K562 (cell line): ENCODE measurements around the gene ORAI1. TPM values are rescaled to one million over a fixed set of nuclear protein-coding genes. Genes with fewer than 3 reads are reported as not detected.
A peak's percentile ranks its signal among the peaks of the same experiment; 100 is the strongest.

Source experiments
- BRF1 ChIP-seq: IDR thresholded peaks from 3 replicates; pipeline ENCODE4 v1.6.1; 2011; ENCODE audit warnings: borderline replicate concordance, mild to moderate bottlenecking; ENCODE audit not compliant: insufficient read length; ENCODE audit errors: extremely low read depth
- CEBPG ChIP-seq, 3 experiments: fragments of 200-800 bp in 1 of 3; sonication (Bioruptor generic) in 1 of 3; sonication (generic) in 1 of 3; formaldehyde crosslinking in 1 of 3; IDR thresholded peaks in 2 of 3; conservative IDR thresholded peaks in 1 of 3; 2 replicates each; pipeline versions ENCODE4 v1.6.1 to v1.8.0; 2016 to 2022; ENCODE audit warnings: missing compliant biosample characterization in 2 of 3, missing genetic modification characterization in 2 of 3, mild to moderate bottlenecking in 1 of 3, missing genetic modification reagents in 1 of 3
- CSDE1 ChIP-seq, 2 experiments: fragments of 450-650 bp; IDR thresholded peaks; 2 replicates each; pipeline ENCODE4 v1.6.1; 2016; ENCODE audit warnings: mild to moderate bottlenecking in 1 of 2
- DNMT1 ChIP-seq: fragments of 450-650 bp; IDR thresholded peaks from 2 replicates; pipeline ENCODE4 v1.6.1; 2016; ENCODE audit warnings: antibody characterized with exemption, mild to moderate bottlenecking
- FOXJ3 ChIP-seq: sonication (generic); formaldehyde crosslinking; IDR thresholded peaks from 2 replicates; pipeline ENCODE4 v1.4.0; 2020; ENCODE audit warnings: mild to moderate bottlenecking, missing genetic modification reagents
- GMEB1 ChIP-seq: fragments of 250-450 bp; sonication (Bioruptor Pico); IDR thresholded peaks from 2 replicates; pipeline ENCODE4 v1.4.0; 2020; ENCODE audit warnings: mild to moderate bottlenecking
- NELFE ChIP-seq: IDR thresholded peaks from 2 replicates; pipeline ENCODE4 v1.6.1; 2011; ENCODE audit warnings: mild to moderate bottlenecking; ENCODE audit not compliant: insufficient read depth, insufficient read length
- NR2C1 ChIP-seq, 2 experiments: fragments of 450-650 bp; IDR thresholded peaks; 2 replicates each; pipeline ENCODE4 v1.6.1; 2017; ENCODE audit warnings: mild to moderate bottlenecking in 2 of 2, antibody characterized with exemption in 1 of 2, inconsistent platforms in 1 of 2, missing compliant biosample characterization in 1 of 2, missing genetic modification characterization in 1 of 2
- THAP12 ChIP-seq: fragments of 250-450 bp; sonication (Bioruptor Pico); IDR thresholded peaks from 2 replicates; pipeline ENCODE4 v1.9.0; 2021; ENCODE audit warnings: mild to moderate bottlenecking, inconsistent platforms
- ZNF431 ChIP-seq: sonication (generic); formaldehyde crosslinking; IDR thresholded peaks from 2 replicates; pipeline ENCODE4 v1.8.0; 2022; ENCODE audit warnings: mild to moderate bottlenecking, missing genetic modification reagents
- ZNF764 ChIP-seq: fragments of 250-450 bp; sonication (Bioruptor Pico); IDR thresholded peaks from 2 replicates; pipeline ENCODE4 v1.4.0; 2020; ENCODE audit warnings: low read depth, mild to moderate bottlenecking, moderate library complexity
- polyA plus RNA-seq, 8 experiments: library from polyadenylated mRNA; depleted of rRNA in 4 of 8; stranded (reverse) in 5 of 8; unstranded in 3 of 8; fragments of >200 nt; fragmentation: Nextera tagmentation in 2 of 8; fragmentation: Illumina TruSeq in 1 of 8; extraction: Ambion mirVana in 2 of 8; extraction: Trizol in 1 of 8; gene quantifications; 2 replicates each; pipeline versions ENCODE4 v1.2.1 to v1.2.3, GENCODE V29; 2011 to 2014; ENCODE audit warnings: inconsistent platforms in 1 of 8, missing spikeins in 1 of 8
- total RNA-seq, 7 experiments: library from RNA; depleted of rRNA in 6 of 7; stranded (reverse); fragments of >200 nt in 6 of 7; fragmentation: Illumina TruSeq in 2 of 7; extraction: Trizol in 2 of 7; gene quantifications; 2 replicates each; pipeline versions ENCODE4 v1.2.1 to v1.2.3, GENCODE V29; 2011 to 2021; ENCODE audit warnings: low replicate concordance in 1 of 7
- TF ChIP-seq, protein P1 (sequence below): fragments of 200-600 bp; sonication (generic); IDR thresholded peaks from one replicate; pipeline ENCODE4 v1.6.1; 2012; ENCODE audit warnings: mild to moderate bottlenecking, low read depth, low read length, inconsistent platforms

The ORAI1 gene
- total and polyA plus RNA-seq, 9 of the 15 experiments (the other 6 are each of a cell fraction or from before 2014, with no cell fraction given) = 2.6 to 23.8 (median 9.3) TPM

- TF ChIP-seq ZNF431 (CRISPR knock-in tag) = no peak
- TF ChIP-seq DNMT1 = no peak
- TF ChIP-seq CSDE1 (IDR thresholded peaks at IDR 0.05) = no peak
- TF ChIP-seq CEBPG (CRISPR knock-in tag; IDR thresholded peaks at IDR 0.05) = peak; percentile 87
- TF ChIP-seq CEBPG (tag; conservative IDR thresholded peaks at IDR 0.05 in 1 of 2, IDR thresholded peaks at IDR 0.05 in 1 of 2) = peak; percentile 91 to 95
- TF ChIP-seq NR2C1 (IDR thresholded peaks at IDR 0.05) = no peak
- peak; percentile 49; the same call in 1 of the 2 replicates for TF ChIP-seq NR2C1 (tag; IDR thresholded peaks at IDR 0.05)
- no peak for TF ChIP-seq NELFE
- TF ChIP-seq THAP12 (CRISPR knock-in tag) = no peak
- TF ChIP-seq, protein P1, sequence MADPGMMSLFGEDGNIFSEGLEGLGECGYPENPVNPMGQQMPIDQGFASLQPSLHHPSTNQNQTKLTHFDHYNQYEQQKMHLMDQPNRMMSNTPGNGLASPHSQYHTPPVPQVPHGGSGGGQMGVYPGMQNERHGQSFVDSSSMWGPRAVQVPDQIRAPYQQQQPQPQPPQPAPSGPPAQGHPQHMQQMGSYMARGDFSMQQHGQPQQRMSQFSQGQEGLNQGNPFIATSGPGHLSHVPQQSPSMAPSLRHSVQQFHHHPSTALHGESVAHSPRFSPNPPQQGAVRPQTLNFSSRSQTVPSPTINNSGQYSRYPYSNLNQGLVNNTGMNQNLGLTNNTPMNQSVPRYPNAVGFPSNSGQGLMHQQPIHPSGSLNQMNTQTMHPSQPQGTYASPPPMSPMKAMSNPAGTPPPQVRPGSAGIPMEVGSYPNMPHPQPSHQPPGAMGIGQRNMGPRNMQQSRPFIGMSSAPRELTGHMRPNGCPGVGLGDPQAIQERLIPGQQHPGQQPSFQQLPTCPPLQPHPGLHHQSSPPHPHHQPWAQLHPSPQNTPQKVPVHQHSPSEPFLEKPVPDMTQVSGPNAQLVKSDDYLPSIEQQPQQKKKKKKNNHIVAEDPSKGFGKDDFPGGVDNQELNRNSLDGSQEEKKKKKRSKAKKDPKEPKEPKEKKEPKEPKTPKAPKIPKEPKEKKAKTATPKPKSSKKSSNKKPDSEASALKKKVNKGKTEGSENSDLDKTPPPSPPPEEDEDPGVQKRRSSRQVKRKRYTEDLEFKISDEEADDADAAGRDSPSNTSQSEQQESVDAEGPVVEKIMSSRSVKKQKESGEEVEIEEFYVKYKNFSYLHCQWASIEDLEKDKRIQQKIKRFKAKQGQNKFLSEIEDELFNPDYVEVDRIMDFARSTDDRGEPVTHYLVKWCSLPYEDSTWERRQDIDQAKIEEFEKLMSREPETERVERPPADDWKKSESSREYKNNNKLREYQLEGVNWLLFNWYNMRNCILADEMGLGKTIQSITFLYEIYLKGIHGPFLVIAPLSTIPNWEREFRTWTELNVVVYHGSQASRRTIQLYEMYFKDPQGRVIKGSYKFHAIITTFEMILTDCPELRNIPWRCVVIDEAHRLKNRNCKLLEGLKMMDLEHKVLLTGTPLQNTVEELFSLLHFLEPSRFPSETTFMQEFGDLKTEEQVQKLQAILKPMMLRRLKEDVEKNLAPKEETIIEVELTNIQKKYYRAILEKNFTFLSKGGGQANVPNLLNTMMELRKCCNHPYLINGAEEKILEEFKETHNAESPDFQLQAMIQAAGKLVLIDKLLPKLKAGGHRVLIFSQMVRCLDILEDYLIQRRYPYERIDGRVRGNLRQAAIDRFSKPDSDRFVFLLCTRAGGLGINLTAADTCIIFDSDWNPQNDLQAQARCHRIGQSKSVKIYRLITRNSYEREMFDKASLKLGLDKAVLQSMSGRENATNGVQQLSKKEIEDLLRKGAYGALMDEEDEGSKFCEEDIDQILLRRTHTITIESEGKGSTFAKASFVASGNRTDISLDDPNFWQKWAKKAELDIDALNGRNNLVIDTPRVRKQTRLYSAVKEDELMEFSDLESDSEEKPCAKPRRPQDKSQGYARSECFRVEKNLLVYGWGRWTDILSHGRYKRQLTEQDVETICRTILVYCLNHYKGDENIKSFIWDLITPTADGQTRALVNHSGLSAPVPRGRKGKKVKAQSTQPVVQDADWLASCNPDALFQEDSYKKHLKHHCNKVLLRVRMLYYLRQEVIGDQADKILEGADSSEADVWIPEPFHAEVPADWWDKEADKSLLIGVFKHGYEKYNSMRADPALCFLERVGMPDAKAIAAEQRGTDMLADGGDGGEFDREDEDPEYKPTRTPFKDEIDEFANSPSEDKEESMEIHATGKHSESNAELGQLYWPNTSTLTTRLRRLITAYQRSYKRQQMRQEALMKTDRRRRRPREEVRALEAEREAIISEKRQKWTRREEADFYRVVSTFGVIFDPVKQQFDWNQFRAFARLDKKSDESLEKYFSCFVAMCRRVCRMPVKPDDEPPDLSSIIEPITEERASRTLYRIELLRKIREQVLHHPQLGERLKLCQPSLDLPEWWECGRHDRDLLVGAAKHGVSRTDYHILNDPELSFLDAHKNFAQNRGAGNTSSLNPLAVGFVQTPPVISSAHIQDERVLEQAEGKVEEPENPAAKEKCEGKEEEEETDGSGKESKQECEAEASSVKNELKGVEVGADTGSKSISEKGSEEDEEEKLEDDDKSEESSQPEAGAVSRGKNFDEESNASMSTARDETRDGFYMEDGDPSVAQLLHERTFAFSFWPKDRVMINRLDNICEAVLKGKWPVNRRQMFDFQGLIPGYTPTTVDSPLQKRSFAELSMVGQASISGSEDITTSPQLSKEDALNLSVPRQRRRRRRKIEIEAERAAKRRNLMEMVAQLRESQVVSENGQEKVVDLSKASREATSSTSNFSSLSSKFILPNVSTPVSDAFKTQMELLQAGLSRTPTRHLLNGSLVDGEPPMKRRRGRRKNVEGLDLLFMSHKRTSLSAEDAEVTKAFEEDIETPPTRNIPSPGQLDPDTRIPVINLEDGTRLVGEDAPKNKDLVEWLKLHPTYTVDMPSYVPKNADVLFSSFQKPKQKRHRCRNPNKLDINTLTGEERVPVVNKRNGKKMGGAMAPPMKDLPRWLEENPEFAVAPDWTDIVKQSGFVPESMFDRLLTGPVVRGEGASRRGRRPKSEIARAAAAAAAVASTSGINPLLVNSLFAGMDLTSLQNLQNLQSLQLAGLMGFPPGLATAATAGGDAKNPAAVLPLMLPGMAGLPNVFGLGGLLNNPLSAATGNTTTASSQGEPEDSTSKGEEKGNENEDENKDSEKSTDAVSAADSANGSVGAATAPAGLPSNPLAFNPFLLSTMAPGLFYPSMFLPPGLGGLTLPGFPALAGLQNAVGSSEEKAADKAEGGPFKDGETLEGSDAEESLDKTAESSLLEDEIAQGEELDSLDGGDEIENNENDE = no peak
- TF ChIP-seq FOXJ3 (CRISPR knock-in tag) = no peak
- no peak for TF ChIP-seq GMEB1 (CRISPR knock-in tag)
- TF ChIP-seq BRF1 = no peak
- no peak for TF ChIP-seq ZNF764
Observed at GRCh38 chr12:121649819-121650353, 23.6 kb downstream of the ORAI1 start (continued).
